ENCODE results near the gene TLE3. TPM values are rescaled to one million over a fixed set of nuclear protein-coding genes. Genes with fewer than 3 reads are reported as not detected.

TLE3 gene
- polyA plus RNA-seq, 1 donor (not counting 4 experiments of a cell fraction or from before 2014, with no cell fraction given) = 8.3 TPM

GRCh38 chr15:70047386-70048197, 50.1 kb downstream of the TLE3 start:
- DNase-seq (ENCODE audit: low read depth, low spot score) (no peak), FAIRE-seq (no peak)
- Histone ChIP-seq H3K9me3 (ENCODE audit: control insufficient read depth, low read depth, low read length) (no peaks in the 10 kb centered on the region), H3K9ac (ENCODE audit: control insufficient read depth, extremely low read depth, insufficient read depth, low read length) (no peak overlapping the region), H3K27me3 (ENCODE audit: control insufficient read depth, extremely low read depth, insufficient read depth, low read length) (no peaks in the 10 kb centered on the region), H3K9me1 (ENCODE audit: control insufficient read depth, extremely low read depth, insufficient read depth, low read length) (no peaks in the 10 kb centered on the region), H3K36me3 (ENCODE audit: control insufficient read depth in 2 of 2, extremely low read depth in 1 of 2, insufficient read depth in 2 of 2, low read length in 2 of 2) (peaks cover 19 to 26% of the 10 kb centered on the region in 2 experiments), H3K4me3 (ENCODE audit: control insufficient read depth in 2 of 3, extremely low read depth in 1 of 3, insufficient read depth in 2 of 3, low read depth in 1 of 3, low read length in 3 of 3) (no peak overlapping the region), H3K4me2 (ENCODE audit: control insufficient read depth, extremely low read depth, insufficient read depth, low read depth, low read length) (no peak overlapping the region), H4K20me1 (ENCODE audit: control insufficient read depth, extremely low read depth, insufficient read depth, low read length) (no peaks in the 10 kb centered on the region), H3K27ac (ENCODE audit: control insufficient read depth, insufficient read depth, low read length) (no peak overlapping the region), H3K79me2 (ENCODE audit: control insufficient read depth, insufficient read depth, low read length) (no peaks in the 10 kb centered on the region), H2AFZ (ENCODE audit: control insufficient read depth, low read length) (no peak overlapping the region), H3K4me1 (ENCODE audit: control insufficient read depth, extremely low read depth, insufficient read depth, low read length) (no peaks in the 10 kb centered on the region)
- dilution Hi-C loops (cut with MboI; ENCODE audit: extremely low pct_ligation_motif_present, low sequenced_read_pairs) = no loop called here
- TF ChIP-seq EZH2 (IDR thresholded peaks at IDR 0.05; ENCODE audit: low read length) = no peak
- TF ChIP-seq, protein P1, sequence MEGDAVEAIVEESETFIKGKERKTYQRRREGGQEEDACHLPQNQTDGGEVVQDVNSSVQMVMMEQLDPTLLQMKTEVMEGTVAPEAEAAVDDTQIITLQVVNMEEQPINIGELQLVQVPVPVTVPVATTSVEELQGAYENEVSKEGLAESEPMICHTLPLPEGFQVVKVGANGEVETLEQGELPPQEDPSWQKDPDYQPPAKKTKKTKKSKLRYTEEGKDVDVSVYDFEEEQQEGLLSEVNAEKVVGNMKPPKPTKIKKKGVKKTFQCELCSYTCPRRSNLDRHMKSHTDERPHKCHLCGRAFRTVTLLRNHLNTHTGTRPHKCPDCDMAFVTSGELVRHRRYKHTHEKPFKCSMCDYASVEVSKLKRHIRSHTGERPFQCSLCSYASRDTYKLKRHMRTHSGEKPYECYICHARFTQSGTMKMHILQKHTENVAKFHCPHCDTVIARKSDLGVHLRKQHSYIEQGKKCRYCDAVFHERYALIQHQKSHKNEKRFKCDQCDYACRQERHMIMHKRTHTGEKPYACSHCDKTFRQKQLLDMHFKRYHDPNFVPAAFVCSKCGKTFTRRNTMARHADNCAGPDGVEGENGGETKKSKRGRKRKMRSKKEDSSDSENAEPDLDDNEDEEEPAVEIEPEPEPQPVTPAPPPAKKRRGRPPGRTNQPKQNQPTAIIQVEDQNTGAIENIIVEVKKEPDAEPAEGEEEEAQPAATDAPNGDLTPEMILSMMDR (optimal IDR thresholded peaks at IDR 0.05 in 1 of 3, IDR thresholded peaks at IDR 0.05 in 1 of 3, conservative IDR thresholded peaks at IDR 0.05 in 1 of 3; ENCODE audit: extremely low read depth in 1 of 3, insufficient read depth in 2 of 3, low read length in 3 of 3) = no peak

GRCh38 chr15:70046679-70047369, 50.9 kb downstream of the TLE3 start:
- peaks cover 14 to 24% of the 10 kb centered on the region in 2 experiments for H3K36me3 ChIP-seq (ENCODE audit: control insufficient read depth in 2 of 2, extremely low read depth in 1 of 2, insufficient read depth in 2 of 2, low read length in 2 of 2)
- no peak overlapping the region for H3K9ac ChIP-seq (ENCODE audit: control insufficient read depth, extremely low read depth, insufficient read depth, low read length)
- H3K4me3 ChIP-seq (ENCODE audit: control insufficient read depth in 2 of 3, extremely low read depth in 1 of 3, insufficient read depth in 2 of 3, low read depth in 1 of 3, low read length in 3 of 3) = no peak overlapping the region
- no peaks in the 10 kb centered on the region for H4K20me1 ChIP-seq (ENCODE audit: control insufficient read depth, extremely low read depth, insufficient read depth, low read length)
- H3K9me1 ChIP-seq (ENCODE audit: control insufficient read depth, extremely low read depth, insufficient read depth, low read length) = no peaks in the 10 kb centered on the region
- TF ChIP-seq, protein P1 (optimal IDR thresholded peaks at IDR 0.05 in 1 of 3, IDR thresholded peaks at IDR 0.05 in 1 of 3, conservative IDR thresholded peaks at IDR 0.05 in 1 of 3; ENCODE audit: extremely low read depth in 1 of 3, insufficient read depth in 2 of 3, low read length in 3 of 3) = no peak
- no peak for TF ChIP-seq EZH2 (IDR thresholded peaks at IDR 0.05; ENCODE audit: low read length)
- no peaks in the 10 kb centered on the region for H3K79me2 ChIP-seq (ENCODE audit: control insufficient read depth, insufficient read depth, low read length)
- no peaks in the 10 kb centered on the region for H3K27me3 ChIP-seq (ENCODE audit: control insufficient read depth, extremely low read depth, insufficient read depth, low read length)
- no peaks in the 10 kb centered on the region for H3K4me1 ChIP-seq (ENCODE audit: control insufficient read depth, extremely low read depth, insufficient read depth, low read length)
- H3K4me2 ChIP-seq (ENCODE audit: control insufficient read depth, extremely low read depth, insufficient read depth, low read depth, low read length) = no peak overlapping the region
- H2AFZ ChIP-seq (ENCODE audit: control insufficient read depth, low read length) = no peak overlapping the region
- DNase-seq (ENCODE audit: low read depth, low spot score) (no peak), FAIRE-seq (no peak)
- no peaks in the 10 kb centered on the region for H3K9me3 ChIP-seq (ENCODE audit: control insufficient read depth, low read depth, low read length)
- dilution Hi-C loops (cut with MboI; ENCODE audit: extremely low pct_ligation_motif_present, low sequenced_read_pairs) = no loop called here
- H3K27ac ChIP-seq (ENCODE audit: control insufficient read depth, insufficient read depth, low read length) = no peak overlapping the region
